Erythroblast (primary cell): Measurements from ENCODE around the gene ARRDC3.
"Not testable (repeated sequence)": the region's sequence is repeated elsewhere in the genome, so short reads cannot be mapped to it uniquely, and the experiment has no call there.

Source experiments
- DNase-seq, 2 experiments: peaks; one replicate each; lab custom pipeline; 2025; lab: John Stamatoyannopoulos, UW
- GATA1 ChIP-seq: IDR thresholded peaks from 2 replicates; pipeline ENCODE4 v1.6.1; 2011; ENCODE audit warnings: low read depth, mild to moderate bottlenecking, control low read depth, low read length, moderate library complexity
- POLR2A ChIP-seq: IDR thresholded peaks from 2 replicates; pipeline ENCODE4 v1.6.1; 2011; ENCODE audit warnings: mild to moderate bottlenecking, low read length

ARRDC3 gene

DNA sequence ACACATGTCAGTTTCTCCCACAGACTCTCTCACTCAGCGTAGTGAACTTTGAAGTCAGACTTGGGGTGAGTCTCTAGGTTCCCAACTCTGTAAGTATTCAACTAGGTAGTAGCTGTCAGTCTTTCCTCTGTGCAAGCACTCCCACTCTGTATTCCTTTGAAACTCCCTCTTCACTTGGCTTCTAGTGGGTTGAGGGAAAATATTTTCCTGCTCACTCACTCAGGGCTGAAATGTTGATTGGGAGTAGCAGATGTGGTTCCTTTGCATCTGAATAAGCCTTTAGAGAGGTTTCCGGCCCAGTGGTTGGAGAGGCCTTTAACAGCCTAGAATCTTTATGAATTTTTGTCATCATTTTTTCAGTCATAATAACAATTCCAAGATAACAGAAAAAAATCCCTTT is 18.1 kb upstream of the ARRDC3 start:
- no peak for TF ChIP-seq POLR2A
- no peak for TF ChIP-seq GATA1
- DNase-seq, result no peak

DNA sequence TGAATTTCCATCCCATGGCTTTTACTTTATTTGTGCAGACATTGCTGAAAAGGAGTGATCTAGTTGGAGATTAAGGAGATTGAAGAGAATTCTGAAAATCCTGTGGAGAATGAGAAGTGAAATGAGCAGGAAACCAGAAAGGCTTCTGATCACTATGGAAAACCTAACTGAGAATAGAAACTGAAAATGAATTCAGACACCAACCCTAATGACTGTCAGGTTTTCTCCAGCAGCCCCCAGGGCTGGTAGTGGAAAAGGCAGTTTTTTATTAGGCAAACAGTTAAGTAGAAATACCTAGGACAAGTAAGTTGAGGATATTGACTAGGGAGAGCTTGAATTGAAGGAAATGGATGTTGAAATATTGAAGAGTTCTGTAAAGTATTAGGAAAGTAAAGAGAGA is 14.7 kb upstream of the ARRDC3 start:
- no peak for DNase-seq
- TF ChIP-seq GATA1, result no peak
- no peak for TF ChIP-seq POLR2A

DNA sequence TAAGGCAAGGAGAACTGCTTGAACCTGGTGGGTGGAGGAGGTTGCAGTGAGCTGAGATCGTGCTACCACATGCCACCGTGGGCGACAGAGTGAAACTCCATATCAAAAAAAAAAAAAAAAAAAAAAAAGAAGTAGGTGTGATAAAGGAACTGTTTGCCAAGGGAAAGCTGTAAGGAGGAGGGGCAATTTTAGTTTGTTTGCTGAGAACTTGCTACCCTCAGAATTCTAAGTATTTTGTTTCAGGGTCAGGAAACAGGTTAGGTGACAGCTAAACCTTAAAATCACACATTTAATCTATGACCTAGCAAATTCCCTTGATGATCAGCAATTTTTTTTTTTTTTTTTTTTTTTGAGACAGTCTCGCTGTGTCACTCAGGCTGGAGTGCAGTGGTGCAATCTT is 7.2 kb upstream of the ARRDC3 start:
- TF ChIP-seq POLR2A (no peak), GATA1 (no peak)
- peak; percentile 2 to 41 for DNase-seq

DNA sequence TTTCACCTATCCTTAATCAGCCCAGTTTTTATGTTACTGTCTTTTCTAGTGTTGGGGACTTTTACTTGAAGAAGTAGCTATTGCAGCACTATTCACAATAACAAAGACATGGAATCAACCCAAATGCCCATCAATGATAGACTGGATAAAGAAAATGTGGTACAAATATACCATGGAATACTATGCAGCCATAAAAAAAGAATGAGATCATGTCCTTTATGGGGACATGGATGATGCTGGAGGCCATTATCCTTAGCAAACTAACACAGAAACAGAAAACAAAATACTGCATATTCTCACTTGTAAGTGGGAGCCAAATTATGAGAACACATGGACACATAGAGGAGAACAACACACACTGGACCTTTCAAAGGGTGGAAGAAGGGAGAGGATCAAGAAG is 6.4 kb upstream of the ARRDC3 start:
- DNase-seq, result not testable (repeated sequence)

DNA sequence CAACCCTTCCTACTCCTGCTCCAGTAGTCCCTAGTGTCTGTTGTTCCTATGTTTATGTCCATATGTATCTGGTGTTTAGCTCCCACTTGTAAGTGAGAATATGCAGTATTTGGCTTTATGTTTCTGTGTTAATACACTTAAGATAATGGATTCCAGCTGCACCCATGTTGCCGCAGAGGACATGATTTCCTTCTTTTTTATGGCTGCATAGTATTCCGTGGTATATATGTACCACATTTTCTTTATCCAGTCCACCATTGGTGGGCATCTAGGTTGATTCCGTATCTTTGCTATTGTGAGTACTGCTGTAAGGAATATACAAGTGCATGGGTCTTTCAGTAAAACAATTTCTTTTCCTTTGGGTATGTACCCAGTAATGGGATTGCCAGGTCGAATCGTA is 5.2 kb upstream of the ARRDC3 start:
- TF ChIP-seq POLR2A (no peak), GATA1 (no peak)
- no peak for DNase-seq

DNA sequence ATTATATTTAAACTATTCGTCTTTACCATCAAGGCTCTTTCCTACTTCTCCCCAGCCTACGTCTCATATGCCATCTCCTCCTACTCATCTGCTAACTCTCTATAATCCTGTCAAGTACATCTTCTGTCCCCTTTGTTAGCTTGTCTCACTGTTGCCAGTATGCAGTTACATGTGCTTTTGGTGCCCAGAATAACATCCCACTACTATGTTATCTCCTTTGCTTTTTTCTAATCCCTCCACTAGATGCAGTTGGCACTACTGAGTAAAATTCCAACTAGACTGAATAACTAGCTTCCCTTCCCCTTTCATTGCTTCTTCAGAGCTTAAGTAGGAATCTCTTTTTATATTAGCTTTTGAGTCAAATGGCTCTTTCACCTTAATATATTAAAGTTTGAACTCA is 3.0 kb upstream of the ARRDC3 start:
- no peak for TF ChIP-seq GATA1
- no peak for TF ChIP-seq POLR2A
- peak in 1 of 2 experiments; percentile 6 for DNase-seq

DNA sequence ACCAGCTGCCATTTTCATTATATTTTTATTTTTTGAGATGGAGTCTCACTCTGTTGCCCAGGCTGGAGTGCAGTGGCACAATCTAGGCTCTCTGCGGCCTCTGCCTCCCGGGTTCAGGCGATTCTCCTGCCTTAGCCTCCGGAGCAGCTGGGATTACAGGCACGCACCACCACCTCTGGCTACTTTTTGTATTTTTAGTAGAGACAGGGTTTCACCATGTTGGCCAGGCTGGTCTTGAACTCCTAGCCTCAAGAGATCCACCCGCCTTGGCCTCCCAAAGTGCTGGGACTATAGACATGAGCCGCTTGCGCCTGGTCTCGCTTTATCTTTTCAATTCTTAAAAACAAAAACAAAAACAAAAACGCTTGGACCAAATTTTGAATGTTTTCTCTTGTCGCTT is 2.5 kb upstream of the ARRDC3 start:
- not testable (repeated sequence) for DNase-seq

DNA sequence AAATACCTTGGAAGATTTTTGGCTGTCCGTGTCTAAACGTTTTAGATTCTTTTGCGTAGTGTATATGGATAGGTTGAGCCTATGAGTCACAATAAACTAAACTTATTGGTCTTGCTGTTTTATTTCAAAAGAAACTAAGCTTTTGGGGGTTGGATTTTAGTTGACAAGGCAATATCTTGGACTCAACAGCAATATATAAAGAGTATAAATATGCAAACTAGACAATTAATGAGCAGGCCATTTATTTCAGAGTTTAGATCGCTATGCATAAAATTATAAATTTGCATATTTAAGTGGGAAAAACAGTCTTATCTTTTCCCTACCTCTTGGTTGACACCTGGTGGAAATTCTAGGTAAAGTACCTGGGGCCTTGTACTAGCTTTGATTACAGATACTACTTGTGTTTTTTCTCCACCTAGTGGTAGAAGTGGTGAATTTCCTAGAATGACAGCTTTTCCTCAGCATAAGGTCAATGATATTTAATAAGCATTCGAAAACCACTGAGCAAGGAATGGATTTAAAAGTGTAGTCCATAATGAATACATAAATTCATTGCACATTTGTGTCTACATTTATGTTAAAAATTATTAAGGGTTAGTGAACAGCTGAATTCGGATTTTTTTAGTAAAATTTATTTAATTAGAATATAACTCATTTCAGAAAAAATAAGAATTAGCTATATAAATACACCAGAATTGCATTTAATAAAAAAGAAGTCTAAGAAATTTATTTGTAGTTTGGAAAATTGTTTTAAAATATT is 1.7 kb upstream of the ARRDC3 start:
- TF ChIP-seq POLR2A (no peak), GATA1 (no peak)
- DNase-seq, result peak; percentile 88 to 91

DNA sequence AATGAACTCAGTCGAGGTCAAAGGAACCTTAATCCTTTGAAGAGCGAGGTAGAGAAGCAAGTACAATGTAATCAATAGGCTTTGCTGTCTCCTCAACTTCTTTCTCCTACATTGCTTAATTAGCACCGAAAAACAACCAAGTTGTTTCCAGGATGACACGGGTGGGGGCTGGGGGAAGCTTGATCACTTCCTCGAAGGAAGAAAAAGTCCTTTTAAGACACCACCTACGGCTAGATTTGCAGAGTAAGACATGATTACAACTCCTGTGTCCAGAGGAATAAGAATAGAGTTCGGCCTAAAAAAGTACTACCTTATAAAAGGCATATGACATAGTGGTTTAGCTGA is 811 bp upstream of the ARRDC3 start:
- no peak for TF ChIP-seq POLR2A
- no peak for TF ChIP-seq GATA1
- peak; percentile 67 to 80 for DNase-seq

DNA sequence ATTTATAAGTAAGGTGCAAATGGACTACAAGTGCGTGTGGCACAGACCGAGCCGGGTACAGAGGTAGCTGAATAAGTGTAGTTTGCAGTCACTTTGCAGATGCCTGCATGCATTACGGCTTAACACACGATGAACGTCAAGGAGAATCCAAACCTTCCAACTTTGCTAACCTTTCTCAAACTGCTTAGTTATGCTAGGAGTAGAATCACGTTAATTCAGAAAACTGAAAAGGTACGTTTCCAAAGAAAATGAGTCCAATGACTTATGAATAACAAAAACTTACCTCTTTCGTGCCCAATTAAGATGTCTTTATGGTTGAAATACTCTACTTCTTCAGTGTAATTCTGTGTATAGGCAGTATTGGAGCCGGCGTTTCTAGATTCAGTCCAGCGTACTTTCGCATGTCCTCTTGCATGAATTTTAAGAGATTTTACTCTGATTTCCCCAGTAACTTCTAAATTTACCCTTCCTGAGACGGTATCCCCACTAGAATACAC is 539 bp downstream of the ARRDC3 start:
- DNase-seq, result peak; percentile 73 to 85
- TF ChIP-seq GATA1, result no peak
- TF ChIP-seq POLR2A, result no peak

DNA sequence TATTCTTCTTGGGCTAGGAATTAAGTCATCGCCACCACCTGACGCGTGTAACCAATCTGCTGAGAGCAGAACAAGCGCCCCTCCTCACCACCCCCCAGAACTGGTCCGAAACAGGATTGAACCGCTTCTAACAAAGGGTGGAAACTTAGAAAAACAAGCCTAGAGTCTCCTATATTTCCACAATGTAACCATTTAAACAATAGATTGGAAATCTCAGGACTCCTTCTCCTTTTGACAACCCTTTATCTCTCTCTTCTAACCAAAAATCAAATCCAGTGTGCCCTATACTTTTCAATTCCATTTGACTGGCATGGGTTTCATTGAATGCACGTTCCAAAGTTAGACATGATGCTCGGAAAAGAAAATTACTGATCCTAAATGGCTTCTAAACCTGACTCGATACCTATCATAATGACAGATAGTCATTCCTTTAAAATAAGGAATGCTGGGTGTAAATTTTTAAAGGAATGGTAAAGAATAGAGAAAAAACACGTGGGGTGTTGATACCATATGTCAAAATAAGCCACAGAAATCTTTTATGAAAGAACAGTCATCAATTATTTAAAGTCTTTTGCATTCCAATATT is 1.2 kb downstream of the ARRDC3 start:
- no peak for TF ChIP-seq GATA1
- no peak for TF ChIP-seq POLR2A
- peak; percentile 88 to 91 for DNase-seq

DNA sequence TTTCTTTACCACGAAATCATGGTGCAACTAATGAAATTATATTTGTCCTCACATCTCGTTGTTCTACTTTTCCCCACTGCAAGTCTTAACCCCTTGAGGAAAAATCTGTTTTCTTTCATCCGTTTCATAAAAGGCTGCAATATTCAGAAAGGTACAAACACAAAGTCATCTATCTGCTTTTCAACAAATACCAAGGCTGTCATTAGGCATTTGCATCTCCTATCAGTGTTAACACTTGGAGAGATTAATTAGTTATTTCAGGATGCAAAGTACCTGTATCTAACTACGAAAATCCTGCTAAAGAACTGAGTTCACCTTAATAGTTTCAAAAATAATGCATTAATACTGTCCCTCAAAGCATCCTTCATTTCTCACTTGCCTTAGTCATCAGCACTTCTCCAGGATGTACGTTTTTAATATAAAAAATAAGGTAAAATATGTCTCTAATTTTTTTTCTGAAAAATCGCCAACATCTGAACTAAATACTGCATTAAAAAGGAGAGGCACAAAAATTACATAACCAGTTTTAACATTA is 1.8 kb downstream of the ARRDC3 start:
- TF ChIP-seq GATA1 (no peak), POLR2A (peak; percentile 55)

DNA sequence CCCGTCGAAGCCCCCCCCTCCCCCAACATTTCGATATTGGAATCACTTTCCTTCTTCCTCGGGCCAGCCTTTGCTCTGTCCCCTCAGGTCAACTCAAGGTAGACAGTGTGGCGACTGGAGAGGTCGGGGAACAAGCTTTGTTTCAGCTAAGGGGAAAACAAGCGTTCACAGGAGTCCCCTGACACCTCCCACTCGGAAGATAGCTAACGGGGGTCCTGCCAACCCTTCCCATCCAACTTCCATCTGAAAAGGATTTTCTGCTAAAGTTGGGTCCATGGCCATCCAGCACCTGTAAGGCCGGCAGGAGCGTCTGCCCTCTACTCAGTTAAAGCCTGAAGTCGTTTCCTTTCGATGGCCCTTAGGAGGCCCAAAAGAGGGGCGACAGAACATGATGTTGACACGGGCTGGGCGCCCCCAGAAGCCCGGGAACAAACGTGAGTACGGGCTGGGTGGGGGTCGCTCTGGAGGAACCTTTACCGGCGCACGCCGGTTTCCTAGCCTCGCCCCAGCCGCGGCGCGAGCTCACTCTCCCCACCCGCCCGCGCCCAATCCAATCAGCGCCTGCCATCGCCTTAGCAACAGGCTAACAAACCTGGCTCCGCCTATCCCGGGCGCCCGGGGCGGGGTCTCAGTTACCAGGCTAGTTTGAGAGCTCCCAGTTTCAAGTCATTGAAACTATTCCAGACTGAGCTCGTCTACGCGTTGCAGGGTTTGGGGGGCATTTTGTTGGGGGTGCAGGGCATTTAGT is 2.5 kb downstream of the ARRDC3 start:
- DNase-seq, result peak; percentile 95 to 97
- TF ChIP-seq GATA1, result no peak
- peak; percentile 92 for TF ChIP-seq POLR2A

More for the DNA sequence above, 1.8 kb downstream of the ARRDC3 start:
- DNase-seq, result no peak

DNA sequence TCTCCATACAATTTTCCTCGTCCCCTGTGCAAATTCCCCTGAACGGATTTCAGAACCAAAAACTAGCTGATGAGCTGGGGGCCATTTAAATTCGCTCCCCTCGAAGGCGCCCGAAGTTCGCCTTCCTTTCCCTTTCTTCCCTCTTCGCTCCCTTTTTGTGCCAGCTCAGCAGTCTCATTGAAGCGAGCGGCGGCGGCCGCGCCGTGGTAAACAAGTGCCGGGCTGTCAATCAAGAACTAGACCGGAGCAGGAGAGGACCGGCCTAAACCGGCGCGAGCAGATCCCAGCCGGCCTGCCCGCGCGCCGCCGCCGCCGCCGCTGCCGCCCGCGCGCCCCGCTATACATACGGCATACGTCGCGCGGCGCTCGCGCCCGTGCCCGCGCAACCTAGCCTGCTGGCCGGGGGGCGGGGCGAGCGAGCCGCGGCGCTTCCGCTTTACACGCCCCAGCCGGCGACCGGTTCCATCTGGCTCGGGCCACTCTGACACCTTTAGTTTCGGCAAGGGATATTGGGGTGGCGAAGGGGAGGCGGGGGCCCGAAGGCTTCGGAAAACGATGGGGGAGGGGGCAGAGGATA is 3.1 kb downstream of the ARRDC3 start:
- peak; percentile 96 to 99 for DNase-seq
- TF ChIP-seq POLR2A, result peak; percentile 85
- no peak for TF ChIP-seq GATA1
